Body of pancreas (tissue), 4 donors: ENCODE results near the gene ACSL5.

Source experiments
- POLR2A ChIP-seq, 3 donors: fragments of 450-650 bp; IDR thresholded peaks; one replicate each; pipeline ENCODE4 v1.6.1; 2016; ENCODE audit warnings: antibody characterized with exemption in 3 of 3, mild to moderate bottlenecking in 2 of 3
- TF ChIP-seq, protein P1 (sequence below), 7 experiments: fragments of 450-650 bp in 4 of 7; fragments of 200-600 bp in 3 of 7; sonication (generic) in 3 of 7; IDR thresholded peaks; one replicate each; pipeline ENCODE4 v1.5.1; 2016 to 2019; ENCODE audit warnings: antibody characterized with exemption in 7 of 7

DNA sequence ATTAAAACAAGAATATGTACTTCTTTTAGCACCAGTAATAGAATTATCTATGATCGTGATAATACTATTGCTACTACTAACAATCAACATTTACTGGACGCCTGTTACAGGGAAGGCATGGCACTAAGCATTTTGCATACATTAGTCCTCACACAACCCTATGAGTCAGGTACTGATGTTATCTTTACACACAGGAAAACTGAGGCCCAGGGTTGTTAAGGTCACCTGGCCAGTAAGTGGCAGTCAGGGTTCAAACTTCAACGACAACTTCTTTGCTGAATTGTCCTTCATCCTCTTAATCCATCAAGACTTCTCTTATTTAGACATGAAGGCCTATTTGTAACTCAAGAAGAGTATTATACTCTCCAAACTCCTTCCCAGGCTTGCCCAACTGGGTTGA lies 41.9 kb upstream of the ACSL5 start:
- TF ChIP-seq, protein P1, sequence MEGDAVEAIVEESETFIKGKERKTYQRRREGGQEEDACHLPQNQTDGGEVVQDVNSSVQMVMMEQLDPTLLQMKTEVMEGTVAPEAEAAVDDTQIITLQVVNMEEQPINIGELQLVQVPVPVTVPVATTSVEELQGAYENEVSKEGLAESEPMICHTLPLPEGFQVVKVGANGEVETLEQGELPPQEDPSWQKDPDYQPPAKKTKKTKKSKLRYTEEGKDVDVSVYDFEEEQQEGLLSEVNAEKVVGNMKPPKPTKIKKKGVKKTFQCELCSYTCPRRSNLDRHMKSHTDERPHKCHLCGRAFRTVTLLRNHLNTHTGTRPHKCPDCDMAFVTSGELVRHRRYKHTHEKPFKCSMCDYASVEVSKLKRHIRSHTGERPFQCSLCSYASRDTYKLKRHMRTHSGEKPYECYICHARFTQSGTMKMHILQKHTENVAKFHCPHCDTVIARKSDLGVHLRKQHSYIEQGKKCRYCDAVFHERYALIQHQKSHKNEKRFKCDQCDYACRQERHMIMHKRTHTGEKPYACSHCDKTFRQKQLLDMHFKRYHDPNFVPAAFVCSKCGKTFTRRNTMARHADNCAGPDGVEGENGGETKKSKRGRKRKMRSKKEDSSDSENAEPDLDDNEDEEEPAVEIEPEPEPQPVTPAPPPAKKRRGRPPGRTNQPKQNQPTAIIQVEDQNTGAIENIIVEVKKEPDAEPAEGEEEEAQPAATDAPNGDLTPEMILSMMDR (IDR thresholded peaks at IDR 0.05) = no peak
- no peak for TF ChIP-seq POLR2A (IDR thresholded peaks at IDR 0.05)
